Activated B cell treated with CpG ODN at 0.5 μM for 24 hours (primary cell): ENCODE data around the gene XPR1. TPM values are rescaled to one million over a fixed set of nuclear protein-coding genes. Genes with fewer than 3 reads are reported as not detected.
"Not testable (repeated sequence)": the region's sequence is repeated elsewhere in the genome, so short reads cannot be mapped to it uniquely, and the experiment has no call there.

Experiments
- ATAC-seq: fragments of 200-7000 bp; cut with Tn5 transposase; one replicate; pipeline ENCODE4 v1.10.0; 2021; ENCODE audit warnings: low read depth, mild to moderate bottlenecking, moderate library complexity
- CTCF ChIA-PET: fragments of 350-600 bp; sonication (Branson Sonifier 250); formaldehyde crosslinking; loops from one replicate; lab custom pipeline; 2021; ENCODE audit warnings: antibody characterized with exemption; lab: Charles Lee
- POLR2A ChIA-PET: fragments of 350-600 bp; sonication (Branson Sonifier 250); formaldehyde crosslinking; loops from one replicate; lab custom pipeline; 2021; ENCODE audit warnings: antibody characterized with exemption; lab: Charles Lee
- DNase-seq: peaks from one replicate; pipeline ENCODE4 v3.0.0; 2022
- H3K27ac Mint-ChIP-seq: one replicate; pipeline ENCODE4 v1.8.0; 2020; ENCODE audit warnings: mixed read lengths
- H3K27me3 Mint-ChIP-seq: one replicate; pipeline ENCODE4 v1.8.0; 2021; ENCODE audit warnings: mixed read lengths
- H3K36me3 Mint-ChIP-seq: one replicate; pipeline ENCODE4 v1.8.0; 2021; ENCODE audit warnings: low read depth, mixed read lengths
- H3K4me1 Mint-ChIP-seq: one replicate; pipeline ENCODE4 v1.8.0; 2021; ENCODE audit warnings: mixed read lengths
- H3K4me3 Mint-ChIP-seq: one replicate; pipeline ENCODE4 v1.8.0; 2020; ENCODE audit warnings: mild to moderate bottlenecking, mixed read lengths
- H3K9me3 Mint-ChIP-seq: one replicate; pipeline ENCODE4 v1.8.0; 2020; ENCODE audit warnings: mixed read lengths
- CTCF ChIP-seq: fragments of 200-600 bp; IDR thresholded peaks from one replicate; pipeline ENCODE4 v1.8.0; 2022; ENCODE audit warnings: antibody characterized with exemption, mild to moderate bottlenecking
- intact Hi-C: fragments of 100-400 bp; cut with micrococcal nuclease; formaldehyde crosslinking; loops from one replicate; pipeline ENCODE4 v1.15.1; 2024
- total RNA-seq: library from RNA; stranded (reverse); gene quantifications from 2 replicates; pipeline ENCODE4 v1.2.3, GENCODE V29; 2022

The XPR1 gene
- total RNA-seq, 1 donor from 2014 or later: 20.4 TPM

- Mint-ChIP-seq H3K4me3 (peak overlapping the region; percentile 20), H3K27ac (no peak overlapping the region), H3K4me1 (peaks cover 31% of the 10 kb centered on the region), H3K27me3 (no peaks in the 10 kb centered on the region), H3K9me3 (peaks cover 13% of the 10 kb centered on the region), H3K36me3 (peaks cover 22% of the 10 kb centered on the region)
- intact Hi-C loops: no loop called here
- TF ChIP-seq CTCF: no peak
- DNase-seq (no peak), ATAC-seq (peak; percentile 37)
- CTCF ChIA-PET: interaction anchor here (2.3 kb wide), 1 partner anchor 11 kb away, joined by 6 read pairs; no protein-coding TSS in a partner anchor
- POLR2A ChIA-PET: interaction anchor here (0.6 kb wide), 1 partner anchor 23 kb away, joined by 6 read pairs; no protein-coding TSS in a partner anchor
These were observed 220.4 kb downstream of the XPR1 start for GRCh38 chr1:180851995-180852887.

GRCh38 chr1:180854001-180854400 is 222.2 kb downstream of the XPR1 start:
- no peak for TF ChIP-seq CTCF
- H3K4me3 Mint-ChIP-seq: no peak overlapping the region

GRCh38 chr1:180854456-180854855 is 222.6 kb downstream of the XPR1 start:
- ChIA-PET CTCF (interaction anchor here (2.3 kb wide), 1 partner anchor 9 kb away, joined by 6 read pairs; no protein-coding TSS in a partner anchor), POLR2A (no interaction called here)
- TF ChIP-seq CTCF: no peak
- ATAC-seq: no peak
- peaks cover 19% of the 10 kb centered on the region for H3K4me1 Mint-ChIP-seq
- peaks cover 8% of the 10 kb centered on the region for H3K9me3 Mint-ChIP-seq
- no peak overlapping the region for H3K4me3 Mint-ChIP-seq
- DNase-seq: no peak
- peaks cover 16% of the 10 kb centered on the region for H3K36me3 Mint-ChIP-seq
- intact Hi-C loops: no loop called here
- H3K27ac Mint-ChIP-seq: no peak overlapping the region
- no peaks in the 10 kb centered on the region for H3K27me3 Mint-ChIP-seq

More at GRCh38 chr1:180854001-180854400, 222.2 kb downstream of the XPR1 start:
- no peaks in the 10 kb centered on the region for H3K27me3 Mint-ChIP-seq
- POLR2A ChIA-PET: no interaction called here
- H3K27ac Mint-ChIP-seq: no peak overlapping the region
- peaks cover 8% of the 10 kb centered on the region for H3K9me3 Mint-ChIP-seq
- ATAC-seq (no peak), DNase-seq (no peak)
- intact Hi-C loops: no loop called here
- H3K4me1 Mint-ChIP-seq: peaks cover 23% of the 10 kb centered on the region
- CTCF ChIA-PET: interaction anchor here (2.3 kb wide), 1 partner anchor 9 kb away, joined by 6 read pairs; no protein-coding TSS in a partner anchor
- peaks cover 16% of the 10 kb centered on the region for H3K36me3 Mint-ChIP-seq

GRCh38 chr1:180857947-180858725 is 226.3 kb downstream of the XPR1 start:
- intact Hi-C loops: loop anchor here (2.0 kb wide), 1 partner anchor 341 kb away; no protein-coding TSS in a partner anchor
- CTCF ChIA-PET, ATAC-seq, H3K4me3 Mint-ChIP-seq, POLR2A ChIA-PET, H3K4me1 Mint-ChIP-seq, H3K27me3 Mint-ChIP-seq, H3K9me3 Mint-ChIP-seq, H3K27ac Mint-ChIP-seq, DNase-seq, H3K36me3 Mint-ChIP-seq: not testable (repeated sequence)

- Mint-ChIP-seq H3K36me3 (peaks cover 8% of the 10 kb centered on the region), H3K27ac (no peak overlapping the region), H3K9me3 (no peaks in the 10 kb centered on the region), H3K4me1 (no peaks in the 10 kb centered on the region), H3K4me3 (no peak overlapping the region), H3K27me3 (no peaks in the 10 kb centered on the region)
- CTCF ChIA-PET: interaction anchor here (6.7 kb wide), 1 partner anchor 345 kb away, joined by 157 read pairs; no protein-coding TSS in a partner anchor
- DNase-seq (no peak), ATAC-seq (no peak)
- POLR2A ChIA-PET: no interaction called here
- TF ChIP-seq CTCF: no peak
- intact Hi-C loops: no loop called here
These were observed 227.5 kb downstream of the XPR1 start for GRCh38 chr1:180859306-180859705.
